ENCODE results near the gene CRKL.
A peak's percentile ranks its signal among the peaks of the same experiment; 100 is the strongest.

The CRKL gene

DNA sequence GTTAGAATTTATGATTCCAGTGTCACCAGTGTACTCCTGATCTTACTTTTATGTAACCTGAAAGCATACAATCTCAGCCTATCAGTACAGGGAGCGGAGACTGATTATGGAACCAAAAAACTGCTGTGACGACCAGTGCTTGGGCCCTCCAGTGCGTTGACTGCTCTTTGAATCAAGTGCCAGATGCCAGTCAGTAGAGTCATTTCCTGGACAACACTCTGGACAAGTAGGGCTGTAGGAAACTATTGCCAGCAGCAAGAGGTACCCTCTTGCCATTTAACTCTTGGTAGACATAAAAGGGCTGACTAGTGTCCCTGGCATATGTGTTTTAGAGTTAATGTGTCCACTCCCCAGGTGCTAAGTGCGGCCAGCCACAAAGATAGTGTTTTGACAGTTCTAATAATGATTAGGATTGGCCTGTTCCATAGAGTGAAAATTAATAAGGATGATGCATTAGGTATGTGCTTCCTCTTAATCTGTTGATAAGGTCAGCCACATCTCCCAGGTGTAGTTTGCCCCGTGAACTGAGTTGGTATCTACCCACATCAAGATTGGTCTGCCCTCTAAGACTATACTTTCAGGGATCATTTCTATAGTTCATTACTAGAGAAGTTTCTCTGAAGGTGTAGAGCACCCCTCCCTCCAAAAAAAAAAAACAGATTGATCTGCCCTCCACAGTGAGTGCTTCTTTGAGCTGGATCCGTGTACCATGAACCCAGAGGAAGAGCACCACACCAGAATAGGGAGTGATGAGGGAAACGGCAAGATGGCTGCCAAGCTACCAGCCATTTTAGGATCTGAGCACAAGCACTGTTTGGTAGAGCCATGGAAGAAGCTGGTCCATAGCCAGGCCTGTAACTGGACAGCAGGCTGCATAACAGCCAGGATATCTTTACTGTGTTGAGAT, 29.1 kb downstream of the CRKL start:
- TF ChIP-seq EGR1 (IDR thresholded peaks at IDR 0.05) (no peak), YY1 (IDR thresholded peaks at IDR 0.05; ENCODE audit: low read depth) (peak; percentile 71)

DNA sequence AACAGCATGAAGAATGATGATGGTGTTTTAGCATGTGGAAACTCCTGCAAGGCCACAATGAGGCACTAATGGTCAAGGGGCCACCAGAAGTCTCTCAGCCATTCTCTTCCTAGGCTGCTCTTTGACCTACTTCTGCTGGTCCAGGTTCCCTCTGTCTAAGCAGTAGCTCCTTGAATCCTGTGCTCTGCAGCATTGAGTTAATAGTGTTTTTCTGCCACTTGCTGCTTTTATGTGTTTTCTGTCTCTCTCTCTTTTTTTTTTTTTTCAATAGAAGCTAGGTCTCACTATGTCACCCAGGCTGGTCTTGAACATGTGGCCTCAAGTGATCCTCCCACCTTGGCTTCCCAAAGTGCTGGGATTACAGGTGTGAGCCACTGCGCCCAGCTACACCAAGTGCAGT, 29.8 kb downstream of the CRKL start:
- TF ChIP-seq RAD21 (IDR thresholded peaks at IDR 0.05; ENCODE audit: low read depth): no peak
- no peak for TF ChIP-seq NFIC (IDR thresholded peaks at IDR 0.05)
- no peak for TF ChIP-seq TCF12 (IDR thresholded peaks at IDR 0.05; ENCODE audit: low read depth)
- no peak for TF ChIP-seq REST (IDR thresholded peaks at IDR 0.05; ENCODE audit: low read depth)
- TF ChIP-seq MAX (IDR thresholded peaks at IDR 0.05): no peak
- no peak for TF ChIP-seq YY1 (IDR thresholded peaks at IDR 0.05; ENCODE audit: low read depth)
- no peak for TF ChIP-seq CEBPB (IDR thresholded peaks at IDR 0.05)
- no peak for TF ChIP-seq TEAD4 (IDR thresholded peaks at IDR 0.05)
- TF ChIP-seq FOXM1 (IDR thresholded peaks at IDR 0.05; ENCODE audit: borderline replicate concordance, low read depth): no peak
- TF ChIP-seq TAF1 (IDR thresholded peaks at IDR 0.05; ENCODE audit: low read depth): no peak
- TF ChIP-seq ZBTB7A (IDR thresholded peaks at IDR 0.05; ENCODE audit: low read depth): no peak
- TF ChIP-seq EGR1 (IDR thresholded peaks at IDR 0.05): no peak
- TF ChIP-seq CREB1 (IDR thresholded peaks at IDR 0.05; ENCODE audit: low read depth): no peak
- TF ChIP-seq EP300 (IDR thresholded peaks at IDR 0.05; ENCODE audit: borderline replicate concordance): no peak
- no peak for TF ChIP-seq USF1 (IDR thresholded peaks at IDR 0.05)

GRCh38 chr22:20948450-20948849, 31.2 kb downstream of the CRKL start:
- TF ChIP-seq EGR1 (IDR thresholded peaks at IDR 0.05) (no peak), EP300 (IDR thresholded peaks at IDR 0.05; ENCODE audit: borderline replicate concordance) (no peak), FOXM1 (IDR thresholded peaks at IDR 0.05; ENCODE audit: borderline replicate concordance, low read depth) (no peak), YY1 (IDR thresholded peaks at IDR 0.05; ENCODE audit: low read depth) (no peak), NFIC (IDR thresholded peaks at IDR 0.05) (no peak), CEBPB (IDR thresholded peaks at IDR 0.05) (no peak), TAF1 (IDR thresholded peaks at IDR 0.05; ENCODE audit: low read depth) (no peak), MAX (IDR thresholded peaks at IDR 0.05) (no peak)

DNA sequence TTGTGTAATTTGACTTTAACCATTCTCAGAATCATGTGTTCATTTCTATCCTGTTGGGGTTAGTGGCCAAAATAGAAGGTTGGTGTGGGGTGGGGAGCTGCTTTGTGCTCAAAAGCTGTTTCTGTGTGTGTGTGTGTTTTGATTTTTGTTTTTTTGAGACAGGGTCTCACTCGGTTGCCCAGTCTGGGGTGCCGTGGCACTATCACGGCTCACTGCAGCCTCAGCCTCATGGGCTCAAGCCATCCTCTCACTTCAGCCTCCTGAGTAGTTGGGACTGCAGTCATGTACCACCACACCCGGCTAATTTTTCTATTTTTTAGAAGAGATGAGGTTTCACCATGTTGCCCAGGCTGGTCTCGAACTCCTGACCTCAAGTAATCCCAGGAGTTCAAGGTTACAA, 31.8 kb downstream of the CRKL start:
- TF ChIP-seq CREB1 (IDR thresholded peaks at IDR 0.05; ENCODE audit: low read depth): no peak
- no peak for TF ChIP-seq TCF12 (IDR thresholded peaks at IDR 0.05; ENCODE audit: low read depth)
- TF ChIP-seq RAD21 (IDR thresholded peaks at IDR 0.05; ENCODE audit: low read depth): no peak
- TF ChIP-seq FOXM1 (IDR thresholded peaks at IDR 0.05; ENCODE audit: borderline replicate concordance, low read depth): no peak
- no peak for TF ChIP-seq TAF1 (IDR thresholded peaks at IDR 0.05; ENCODE audit: low read depth)
- no peak for TF ChIP-seq EGR1 (IDR thresholded peaks at IDR 0.05)
- no peak for TF ChIP-seq TEAD4 (IDR thresholded peaks at IDR 0.05)
- TF ChIP-seq CEBPB (IDR thresholded peaks at IDR 0.05): no peak
- no peak for TF ChIP-seq ZBTB7A (IDR thresholded peaks at IDR 0.05; ENCODE audit: low read depth)

GRCh38 chr22:20949698-20950183, 32.5 kb downstream of the CRKL start:
- TF ChIP-seq CEBPB (IDR thresholded peaks at IDR 0.05) (no peak), USF1 (IDR thresholded peaks at IDR 0.05) (no peak), CREB1 (IDR thresholded peaks at IDR 0.05; ENCODE audit: low read depth) (no peak), NFIC (IDR thresholded peaks at IDR 0.05) (no peak), MAX (IDR thresholded peaks at IDR 0.05) (no peak), YY1 (IDR thresholded peaks at IDR 0.05; ENCODE audit: low read depth) (no peak), EP300 (IDR thresholded peaks at IDR 0.05; ENCODE audit: borderline replicate concordance) (no peak), TEAD4 (IDR thresholded peaks at IDR 0.05) (no peak), TCF12 (IDR thresholded peaks at IDR 0.05; ENCODE audit: low read depth) (no peak), ZBTB7A (IDR thresholded peaks at IDR 0.05; ENCODE audit: low read depth) (no peak)

- TF ChIP-seq EP300 (IDR thresholded peaks at IDR 0.05; ENCODE audit: borderline replicate concordance) (no peak), EGR1 (IDR thresholded peaks at IDR 0.05) (no peak), TAF1 (IDR thresholded peaks at IDR 0.05; ENCODE audit: low read depth) (no peak), CREB1 (IDR thresholded peaks at IDR 0.05; ENCODE audit: low read depth) (no peak), TCF12 (IDR thresholded peaks at IDR 0.05; ENCODE audit: low read depth) (no peak), ZBTB7A (IDR thresholded peaks at IDR 0.05; ENCODE audit: low read depth) (no peak)
Measured at GRCh38 chr22:20951151-20951931, 34.1 kb downstream of the CRKL start.
